Measurements from ENCODE around the gene WDFY2.
A peak's percentile ranks its signal among the peaks of the same experiment; 100 is the strongest.

The WDFY2 gene

GRCh38 chr13:51776179-51776578 lies 191.9 kb downstream of the WDFY2 start:
- Histone ChIP-seq H3K36me3 (replicated peaks) (no peaks in the 10 kb centered on the region), H3K27ac (no peak overlapping the region), H3K4me3 (ENCODE audit: low read depth, low read length) (no peak overlapping the region), H3K27me3 (replicated peaks) (no peaks in the 10 kb centered on the region)
- in situ Hi-C loops (cut with HindIII; ENCODE audit: low pct_ligation_motif_present, low sequenced_read_pairs) = no loop called here
- no peak for TF ChIP-seq CTCF (IDR thresholded peaks at IDR 0.05; ENCODE audit: low read depth, low read length, missing control alignments)
- DNase-seq = no peak

DNA sequence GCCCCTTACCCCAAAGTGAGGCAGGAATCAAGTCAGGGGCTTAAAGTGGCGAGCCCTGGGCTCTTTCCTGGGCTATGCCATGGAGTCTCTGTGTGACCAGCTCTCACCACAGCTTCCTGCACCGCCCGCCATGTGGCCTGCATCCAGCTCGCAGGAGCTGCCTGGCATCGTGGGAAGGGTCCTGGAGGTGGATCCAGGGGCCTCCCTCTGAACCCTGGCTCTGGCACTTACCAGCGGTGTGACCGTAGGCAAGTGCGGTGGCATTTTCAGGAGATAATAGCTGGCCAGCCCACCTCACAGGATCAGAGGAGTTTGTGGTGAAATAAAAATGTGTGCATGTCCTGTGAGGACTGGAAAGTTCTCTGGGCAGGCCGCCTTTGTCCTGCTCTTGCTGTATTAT lies 193.7 kb downstream of the WDFY2 start:
- Histone ChIP-seq H3K4me3 (ENCODE audit: low read depth, low read length) (no peak overlapping the region), H3K36me3 (replicated peaks) (no peaks in the 10 kb centered on the region), H3K27me3 (replicated peaks) (no peaks in the 10 kb centered on the region), H3K27ac (no peak overlapping the region)
- TF ChIP-seq CTCF (IDR thresholded peaks at IDR 0.05; ENCODE audit: low read depth, low read length, missing control alignments) = no peak
- in situ Hi-C loops (cut with HindIII; ENCODE audit: low pct_ligation_motif_present, low sequenced_read_pairs) = no loop called here
- DNase-seq = no peak

DNA sequence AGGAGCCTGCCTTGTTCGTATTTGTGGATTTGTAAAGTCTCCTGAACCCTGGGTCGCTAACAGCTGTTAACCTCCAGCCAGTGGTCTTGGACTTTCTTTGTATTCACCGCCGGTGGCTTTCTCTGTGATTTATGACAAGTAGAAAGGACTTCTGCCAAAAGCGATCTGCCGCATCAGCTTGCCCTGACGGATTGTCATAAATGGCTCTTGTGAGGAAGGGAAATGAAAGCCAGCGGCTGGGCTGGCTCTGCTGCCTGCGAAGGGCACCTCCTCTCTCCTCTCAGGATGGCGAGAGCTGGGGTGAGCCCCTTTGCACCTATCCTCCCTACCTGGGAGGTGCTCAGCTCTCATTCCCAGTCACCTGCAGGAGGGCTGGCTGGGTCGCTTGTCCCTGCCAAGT lies 194.1 kb downstream of the WDFY2 start:
- Histone ChIP-seq H3K27me3 (replicated peaks) (no peaks in the 10 kb centered on the region), H3K4me3 (ENCODE audit: low read depth, low read length) (no peak overlapping the region), H3K36me3 (replicated peaks) (no peaks in the 10 kb centered on the region), H3K27ac (no peak overlapping the region)
- TF ChIP-seq CTCF (IDR thresholded peaks at IDR 0.05; ENCODE audit: low read depth, low read length, missing control alignments) = no peak
- in situ Hi-C loops (cut with HindIII; ENCODE audit: low pct_ligation_motif_present, low sequenced_read_pairs) = no loop called here
- no peak for DNase-seq

- Histone ChIP-seq H3K27ac (no peak overlapping the region), H3K36me3 (replicated peaks) (no peaks in the 10 kb centered on the region), H3K27me3 (replicated peaks) (no peaks in the 10 kb centered on the region), H3K4me3 (ENCODE audit: low read depth, low read length) (no peak overlapping the region)
- in situ Hi-C loops (cut with HindIII; ENCODE audit: low pct_ligation_motif_present, low sequenced_read_pairs) = no loop called here
- TF ChIP-seq CTCF (IDR thresholded peaks at IDR 0.05; ENCODE audit: low read depth, low read length, missing control alignments) = no peak
- DNase-seq = no peak
These were observed 195.8 kb downstream of the WDFY2 start for GRCh38 chr13:51780099-51780498.

- H3K36me3 ChIP-seq (replicated peaks) = no peaks in the 10 kb centered on the region
- TF ChIP-seq CTCF (IDR thresholded peaks at IDR 0.05; ENCODE audit: low read depth, low read length, missing control alignments) = peak; percentile 69
- in situ Hi-C loops (cut with HindIII; ENCODE audit: low pct_ligation_motif_present, low sequenced_read_pairs) = no loop called here
- no peak overlapping the region for H3K4me3 ChIP-seq (ENCODE audit: low read depth, low read length)
- H3K27me3 ChIP-seq (replicated peaks) = no peaks in the 10 kb centered on the region
- no peak for DNase-seq
- H3K27ac ChIP-seq = no peak overlapping the region
These were observed 197.2 kb downstream of the WDFY2 start for GRCh38 chr13:51781246-51782022.
